Activated T-cell treated with anti-CD3 and anti-CD28 coated beads for 24 hours (primary cell): ENCODE results near the gene STK25.
"Not testable (repeated sequence)": the region's sequence is repeated elsewhere in the genome, so short reads cannot be mapped to it uniquely, and the experiment has no call there.

ENCODE experiments used
- DNase-seq: peaks from one replicate; pipeline ENCODE4 v3.0.0-alpha.2; 2020; ENCODE audit warnings: low read depth

STK25 gene

DNA sequence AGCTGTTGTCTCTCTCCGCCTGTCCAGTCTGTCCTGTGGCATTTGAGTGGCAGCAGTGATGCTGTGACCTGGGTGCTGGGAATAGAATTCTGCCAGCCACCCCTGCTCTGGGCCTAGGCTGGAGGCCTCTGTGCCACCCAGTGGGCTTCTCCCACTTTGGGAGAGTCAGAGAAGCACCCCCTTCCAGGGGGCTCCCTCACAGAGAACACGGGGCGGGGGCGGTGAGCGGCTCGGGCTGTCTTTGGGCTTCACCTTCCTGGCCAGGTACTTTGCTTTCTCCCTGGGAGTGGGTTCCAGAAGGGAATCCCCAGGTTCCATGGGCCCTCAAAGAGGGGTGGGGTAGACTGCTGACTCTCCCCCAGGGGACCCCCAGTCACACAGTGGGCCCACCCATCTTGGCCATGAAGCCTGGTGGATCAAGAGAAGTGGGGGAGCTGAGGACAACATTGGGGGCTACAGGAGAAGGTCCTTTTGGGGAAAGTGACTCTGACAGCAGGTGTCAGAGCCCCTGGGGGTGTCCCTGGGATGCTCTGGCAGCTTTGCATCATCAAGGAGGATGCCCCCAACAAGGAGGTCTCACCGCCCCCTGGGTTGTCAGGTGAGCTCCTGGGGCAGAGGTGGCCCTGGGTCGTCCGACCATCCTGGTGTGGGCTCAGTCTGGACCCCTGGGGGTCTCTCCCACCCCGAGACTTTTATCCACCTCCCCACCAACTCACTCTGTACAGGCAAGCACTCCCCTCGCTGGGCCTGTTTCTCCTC lies 31.4 kb upstream of the STK25 start:
- DNase-seq: no peak

DNA sequence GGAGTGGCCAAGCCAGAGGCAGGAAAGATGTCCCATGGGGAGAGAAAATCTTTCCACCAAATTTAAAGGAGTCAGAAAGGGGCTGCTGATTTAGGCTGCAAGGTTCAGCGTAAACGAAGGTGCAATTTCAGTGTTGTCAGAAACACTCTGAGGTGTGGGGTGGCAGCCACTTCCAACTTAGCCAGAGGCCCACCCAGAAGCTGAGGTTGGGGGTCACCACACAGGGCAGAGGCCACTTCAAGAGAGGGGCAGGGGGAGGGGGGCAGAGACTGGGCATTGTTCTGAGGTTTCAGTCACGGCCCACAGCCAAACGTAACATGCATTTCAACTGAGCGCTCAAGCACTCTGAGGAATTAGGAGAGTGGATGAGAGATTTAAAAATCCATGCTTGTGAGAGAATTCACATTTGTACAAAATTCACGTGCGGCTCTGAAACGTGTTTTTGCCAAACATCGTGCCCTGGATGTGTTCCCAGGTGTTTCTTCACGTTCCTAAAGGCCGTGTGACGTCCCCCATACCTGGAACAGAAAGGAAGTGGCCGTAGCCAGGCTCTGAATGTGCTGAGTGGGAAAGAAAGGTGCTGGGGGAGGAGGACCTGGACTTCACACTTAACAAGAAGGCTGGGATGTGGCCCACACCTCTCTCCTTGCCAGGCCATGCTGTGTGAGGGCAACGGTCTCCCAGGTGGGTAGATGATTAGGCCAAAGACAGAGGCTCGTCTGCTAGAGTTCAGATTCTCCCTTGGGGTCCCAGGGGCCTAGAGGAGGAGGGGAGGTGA lies 30.6 kb upstream of the STK25 start:
- no peak for DNase-seq

DNA sequence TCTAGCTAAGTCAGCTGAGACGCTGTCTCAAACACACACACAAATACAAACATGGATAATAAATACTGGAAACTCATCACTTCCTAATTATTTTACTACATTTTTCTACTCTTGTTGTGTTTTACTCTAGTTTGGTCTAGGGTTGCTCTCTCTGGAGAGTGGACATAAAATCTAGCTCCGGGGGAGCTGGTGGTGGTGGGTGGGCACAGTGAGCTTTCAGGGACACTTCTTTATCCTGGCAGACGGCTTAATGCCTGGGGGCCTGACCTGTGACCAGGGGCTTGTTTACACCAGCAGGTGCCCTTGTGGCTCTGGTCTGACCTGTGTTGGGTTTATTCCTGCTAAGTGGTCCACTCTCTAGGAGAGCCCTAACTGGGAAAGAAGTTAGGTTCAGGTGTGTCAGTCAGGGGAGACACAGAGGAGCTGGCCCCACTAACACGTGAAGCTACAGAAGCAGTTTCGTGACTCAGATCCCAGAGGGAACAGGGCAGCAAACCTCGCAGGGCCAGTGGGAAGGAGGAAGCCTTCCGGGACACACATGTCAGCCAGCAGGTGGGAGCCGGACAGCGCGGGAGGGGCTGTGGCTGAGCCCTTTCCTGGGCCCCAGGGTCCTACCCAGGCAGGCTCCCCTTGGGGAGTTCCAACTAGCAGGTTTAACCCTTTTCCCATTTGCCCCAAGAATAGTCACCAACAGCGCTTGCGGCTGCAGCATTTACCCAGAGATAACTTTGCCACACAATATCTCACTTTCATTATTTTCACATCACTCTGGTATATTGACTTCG lies 27.7 kb upstream of the STK25 start:
- no peak for DNase-seq

- no peak for DNase-seq
Observed at GRCh38 chr2:241534701-241535375, 26.5 kb upstream of the STK25 start.

DNA sequence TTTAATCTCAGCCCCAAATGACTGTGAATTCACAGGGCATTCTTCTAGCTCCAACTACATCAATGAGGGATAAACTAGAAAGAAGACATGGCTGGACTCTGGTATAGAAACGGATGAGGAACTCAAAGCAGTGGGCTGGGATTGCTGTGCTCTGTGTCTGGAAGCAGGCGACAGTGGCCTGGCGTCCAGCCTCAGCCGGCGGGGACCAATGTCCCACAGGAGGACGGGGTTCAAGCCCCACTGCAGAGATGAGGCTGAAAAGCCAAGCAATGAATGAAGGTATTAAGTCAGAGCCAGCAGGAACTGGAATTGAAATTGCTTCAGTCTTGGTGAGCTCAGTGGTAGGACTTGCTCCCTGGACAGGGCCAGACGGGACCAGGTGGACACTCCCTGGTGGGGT lies 25.9 kb upstream of the STK25 start:
- DNase-seq: no peak

DNA sequence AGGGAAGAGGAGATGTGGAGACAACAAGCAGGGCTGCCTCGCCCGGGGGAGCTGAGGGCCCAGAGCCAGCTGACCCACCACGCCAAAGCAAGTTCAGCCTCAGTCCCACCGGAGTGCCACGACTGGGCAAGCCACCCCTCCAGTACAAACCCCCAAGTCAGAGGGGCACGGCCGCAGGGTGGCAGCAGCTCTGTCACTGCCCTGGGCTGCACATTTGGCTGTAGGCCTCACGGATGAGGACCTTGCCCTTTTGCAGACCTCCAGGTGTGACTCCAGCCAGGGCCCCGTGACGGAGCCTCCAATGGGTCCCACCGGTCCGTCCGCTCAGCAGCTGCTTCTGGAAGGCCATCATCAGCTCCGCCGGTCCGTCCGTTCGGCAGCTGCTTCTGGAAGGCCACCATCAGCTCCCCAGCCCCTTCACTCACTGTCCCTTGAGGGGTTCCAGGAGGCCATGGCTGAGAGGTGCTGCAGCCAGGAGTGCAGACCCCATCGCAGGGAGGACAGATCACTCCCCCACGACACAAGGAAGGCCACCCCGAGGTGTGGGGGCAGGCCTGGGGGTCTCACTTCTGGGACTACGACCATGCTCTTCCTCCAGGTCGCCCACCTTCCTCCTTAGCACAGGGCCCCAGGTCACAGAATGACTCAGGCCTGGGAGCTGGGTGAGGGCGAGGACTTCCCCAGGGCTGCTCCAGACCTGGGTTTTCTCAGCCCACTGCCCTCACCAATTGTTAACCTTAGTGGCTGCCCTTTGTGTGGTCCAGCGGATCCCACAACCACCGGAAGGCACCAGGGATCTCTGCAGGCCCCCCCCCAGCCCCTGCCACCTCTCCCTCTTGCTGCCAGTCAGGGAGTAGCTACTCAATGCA lies 24.6 kb upstream of the STK25 start:
- no peak for DNase-seq

DNA sequence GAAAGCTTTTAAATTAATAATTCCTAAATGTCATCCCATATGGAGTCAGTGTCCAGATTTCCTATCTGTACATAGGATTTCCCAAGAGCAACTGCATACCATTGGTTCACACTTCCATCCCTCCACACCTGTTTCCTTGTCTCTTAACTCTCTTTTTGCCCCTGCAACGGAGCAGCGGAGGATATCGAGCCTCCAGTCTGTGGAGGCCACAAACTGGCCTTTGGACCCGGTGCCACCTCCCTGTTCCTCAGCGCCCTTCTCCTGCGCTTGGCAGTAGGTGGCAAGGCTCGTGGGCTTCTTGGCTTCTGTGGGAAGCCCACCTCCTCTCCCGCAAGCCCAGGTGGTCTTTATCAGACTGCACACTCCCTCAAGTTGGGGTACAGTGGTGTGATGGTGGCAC lies 23.8 kb upstream of the STK25 start:
- no peak for DNase-seq

- DNase-seq: no peak
Observed at GRCh38 chr2:241531161-241531722, 22.9 kb upstream of the STK25 start.

DNA sequence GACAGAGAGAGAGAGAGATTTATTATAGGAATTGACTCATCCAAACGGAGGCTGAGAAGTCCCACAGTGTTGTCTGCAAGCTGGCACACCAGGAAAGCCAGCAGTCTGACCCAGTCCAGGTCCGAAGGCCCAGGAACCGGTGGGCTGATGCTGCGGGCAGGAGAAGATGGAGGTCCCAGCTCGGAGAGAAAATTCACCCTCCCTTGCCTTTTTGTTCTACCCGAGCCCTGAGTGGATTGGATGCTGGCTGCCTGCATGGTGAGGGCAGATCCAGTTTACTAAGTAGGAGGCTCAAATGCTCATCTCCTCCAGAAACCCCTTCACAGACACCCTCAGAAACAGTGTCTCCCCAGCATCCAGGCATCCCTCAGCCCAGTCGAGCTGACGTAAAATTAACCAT lies 22.2 kb upstream of the STK25 start:
- no peak for DNase-seq

DNA sequence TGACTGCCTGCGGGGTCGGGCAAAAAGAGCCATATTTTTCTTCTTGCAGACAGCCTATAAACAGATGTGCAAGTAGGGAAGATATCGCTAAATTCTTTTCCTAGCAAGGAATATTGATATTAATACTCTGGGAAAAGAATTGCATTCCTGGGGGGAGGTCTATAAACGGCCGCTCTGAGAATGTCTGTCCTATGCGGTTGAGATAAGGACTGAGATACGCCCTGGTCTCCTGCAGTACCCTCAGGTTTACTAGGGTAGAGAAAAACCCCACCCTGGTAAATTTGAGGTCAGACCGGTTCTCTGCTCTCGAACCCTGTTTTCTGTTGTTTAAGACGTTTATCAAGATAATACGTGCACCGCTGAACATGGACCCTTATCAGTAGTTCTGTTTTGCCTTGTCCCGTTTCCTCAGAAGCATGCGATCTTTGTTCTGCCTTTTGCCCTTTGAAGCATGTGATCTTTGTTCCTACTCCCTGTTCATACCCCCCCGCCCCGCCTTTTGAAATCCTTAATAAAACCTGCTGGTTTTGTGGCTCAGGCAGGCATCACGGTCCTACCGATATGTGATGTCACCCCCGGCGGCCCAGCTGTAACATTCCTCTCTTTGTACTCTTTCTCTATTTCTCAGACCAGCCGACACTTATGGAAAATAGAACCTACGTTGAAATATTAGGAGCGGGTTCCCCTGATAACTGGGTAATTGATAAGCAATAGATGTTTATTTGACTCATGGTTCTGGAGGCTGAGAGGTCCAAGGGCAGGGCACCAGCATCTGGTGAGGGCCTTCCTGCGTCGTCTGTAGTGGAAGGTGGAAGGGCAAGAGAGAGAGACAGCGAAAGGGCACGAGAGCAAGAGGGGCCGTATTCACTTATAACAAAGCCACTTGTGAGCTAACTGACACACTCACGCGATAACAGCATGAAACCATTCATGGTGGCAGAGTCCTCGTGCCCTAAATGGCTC lies 17.7 kb upstream of the STK25 start:
- not testable (repeated sequence) for DNase-seq

DNA sequence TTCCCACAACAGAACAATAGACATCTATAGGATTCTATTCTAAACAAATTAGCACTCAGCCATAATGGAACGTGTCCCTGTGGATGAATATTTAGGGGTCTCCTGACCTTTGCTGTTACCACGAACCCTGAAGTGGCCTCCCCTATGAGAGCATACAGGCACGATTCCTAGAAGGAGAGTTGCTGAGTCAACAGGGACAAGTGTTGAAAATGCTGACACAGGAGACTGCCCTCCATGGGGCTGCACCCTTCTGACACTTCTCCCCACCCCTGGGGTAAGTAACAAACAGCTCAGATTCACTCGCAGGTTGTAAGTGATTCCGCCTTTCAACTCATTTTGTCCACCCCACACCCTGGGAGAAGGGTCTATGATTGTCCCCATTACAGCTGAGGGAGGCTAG lies 14.1 kb upstream of the STK25 start:
- DNase-seq: no peak

DNA sequence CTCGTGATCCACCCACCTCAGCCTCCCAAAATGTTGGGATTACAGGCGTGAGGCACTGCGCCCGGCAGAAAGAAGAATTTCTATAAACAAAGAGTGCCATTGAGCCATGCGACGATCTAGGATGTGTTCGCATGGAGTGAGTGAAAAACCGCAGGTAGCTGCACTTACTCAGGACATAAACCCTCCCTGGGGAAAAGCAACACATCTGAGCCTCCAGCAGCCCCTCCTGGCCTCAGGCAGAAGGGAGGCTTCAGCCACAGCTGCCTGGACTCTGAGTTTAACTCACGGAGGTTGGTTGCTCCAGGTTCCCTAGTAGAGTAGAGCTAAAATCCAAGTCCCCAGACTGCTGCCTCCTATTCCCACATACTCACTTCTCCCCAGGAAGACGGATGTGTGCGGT lies 11.3 kb upstream of the STK25 start:
- DNase-seq: no peak

GRCh38 chr2:241517297-241517696 lies 8.9 kb upstream of the STK25 start:
- no peak for DNase-seq

DNA sequence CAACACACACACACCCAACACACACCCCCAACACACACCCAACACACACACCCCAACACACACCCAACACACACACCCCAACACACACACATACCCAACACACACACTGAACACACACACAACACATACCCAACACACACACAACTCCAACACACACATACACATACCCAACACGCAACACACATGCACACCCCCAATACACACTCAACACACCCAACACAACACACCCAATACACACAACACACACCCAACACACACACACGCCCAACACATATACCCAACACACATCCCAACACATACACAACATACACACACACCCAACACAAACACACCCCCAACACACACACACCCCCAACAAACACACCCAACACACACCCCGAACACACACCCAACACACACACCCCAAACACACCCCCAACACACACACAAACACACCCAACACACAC lies 8.2 kb upstream of the STK25 start:
- DNase-seq: no peak

DNA sequence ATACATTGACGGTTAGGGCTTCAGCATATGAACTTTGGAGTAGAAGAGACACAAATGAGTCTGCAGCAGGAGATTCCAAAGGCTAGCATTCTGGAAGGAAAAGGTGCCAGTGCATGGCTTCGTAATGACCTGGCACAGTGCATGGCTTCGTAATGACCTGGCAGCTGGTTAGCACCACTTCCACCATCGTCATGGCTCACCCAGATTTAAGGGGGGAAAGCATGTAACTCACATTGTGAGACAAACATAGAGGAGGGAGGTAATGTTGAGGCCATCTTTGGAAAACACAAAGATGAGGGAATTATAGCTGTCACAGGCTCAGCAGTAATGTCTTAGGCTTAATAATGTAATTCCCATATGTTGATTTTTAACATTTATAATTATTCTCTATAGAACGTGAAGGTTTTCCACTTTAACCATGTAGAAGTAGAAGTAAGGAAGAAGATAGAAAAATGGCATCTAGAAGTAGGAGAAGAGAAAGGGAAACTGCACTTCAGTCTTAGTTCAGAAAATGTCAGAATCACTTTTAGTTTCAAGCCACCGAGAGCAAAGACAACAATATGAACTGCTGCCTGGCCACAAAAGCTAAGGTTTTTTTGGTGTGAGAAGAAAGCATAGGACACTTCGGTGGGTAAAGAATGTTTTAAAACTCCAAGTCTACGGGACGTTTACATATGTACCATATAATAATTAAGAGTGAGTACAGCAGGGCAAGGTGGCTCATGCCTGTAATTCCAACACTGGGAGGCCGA lies 6.8 kb upstream of the STK25 start:
- no peak for DNase-seq

GRCh38 chr2:241514553-241514952 lies 6.2 kb upstream of the STK25 start:
- no peak for DNase-seq

GRCh38 chr2:241511091-241511741 lies 2.8 kb upstream of the STK25 start:
- no peak for DNase-seq

DNA sequence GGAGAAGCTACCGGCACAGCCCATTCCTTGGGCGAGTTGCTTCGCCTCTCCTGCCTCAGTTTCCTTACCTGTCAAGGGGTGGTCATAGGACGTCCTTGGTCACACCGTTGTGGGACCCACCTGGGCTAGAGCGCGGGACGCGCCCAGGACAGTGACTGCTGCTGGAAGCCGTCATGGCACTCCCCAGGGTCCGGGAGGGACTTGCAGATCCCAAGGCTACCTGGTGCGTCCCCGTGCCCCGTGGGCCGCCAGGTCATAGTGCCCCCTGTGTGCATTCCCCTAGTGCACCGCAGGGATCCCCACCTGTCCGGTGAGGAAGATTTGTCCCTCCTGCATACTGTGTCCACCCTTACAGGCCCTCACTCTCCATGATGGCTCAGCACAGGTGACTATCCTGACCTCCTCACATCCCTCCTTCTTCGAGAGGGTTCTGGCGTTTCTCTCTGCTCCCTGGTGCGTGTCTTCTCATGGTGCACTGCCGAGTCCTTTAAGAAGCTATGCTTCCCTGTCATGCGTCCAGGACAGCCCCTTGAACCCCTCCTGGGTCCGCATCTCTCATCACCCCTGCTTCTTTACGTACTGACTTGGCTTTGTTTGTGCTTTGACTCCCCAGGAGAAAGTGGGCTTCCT lies 886 bp upstream of the STK25 start:
- DNase-seq: no peak
